ENCODE measurements around the gene TMEM163. TPM values are rescaled to one million over a fixed set of nuclear protein-coding genes. Genes with fewer than 3 reads are reported as not detected.

Gene TMEM163
- total and polyA plus RNA-seq, 2 donors (not counting 3 experiments of a cell fraction or from before 2014, with no cell fraction given): 1.0 to 2.8 TPM

GRCh38 chr2:134578316-134578715 lies 140.5 kb downstream of the TMEM163 start:
- H2AFZ ChIP-seq (ENCODE audit: low read depth, low read length): no peak overlapping the region
- no TSS peak for BruUV-seq (replicated peaks)
- no peaks in the 10 kb centered on the region for H3K9me3 ChIP-seq (replicated peaks; ENCODE audit: control insufficient read depth, insufficient read depth, low read length)
- DNase-seq (ENCODE audit: low read depth, low spot score) (no peak), FAIRE-seq (no peak)
- no peak overlapping the region for H3K4me3 ChIP-seq (replicated peaks in 1 of 3; ENCODE audit: insufficient read depth in 1 of 3, low read depth in 1 of 3, low read length in 3 of 3)
- intact Hi-C loops (cut with micrococcal nuclease): no loop called here
- H3K4me2 ChIP-seq (ENCODE audit: insufficient read depth, low read length): no peak overlapping the region
- H3K36me3 ChIP-seq (ENCODE audit: control insufficient read depth in 2 of 2, extremely low read depth in 1 of 2, insufficient read depth in 2 of 2, low read length in 2 of 2): no peaks in the 10 kb centered on the region
- no peaks in the 10 kb centered on the region for H3K27me3 ChIP-seq (ENCODE audit: control insufficient read depth in 2 of 2, insufficient read depth in 2 of 2, low read length in 2 of 2)
- ChIA-PET POLR2A (no interaction called here), CTCF (no interaction called here)
- H3K27ac ChIP-seq (ENCODE audit: insufficient read depth, low read depth, low read length): no peak overlapping the region
- H3K4me1 ChIP-seq (ENCODE audit: control insufficient read depth, extremely low read depth, insufficient read depth, low read length): no peaks in the 10 kb centered on the region
- dilution Hi-C loops (cut with MboI; ENCODE audit: extremely low pct_ligation_motif_present, low sequenced_read_pairs): no loop called here
- H4K20me1 ChIP-seq (replicated peaks; ENCODE audit: control insufficient read depth, extremely low read depth, insufficient read depth, low read length): no peaks in the 10 kb centered on the region
- no peak overlapping the region for H3K9ac ChIP-seq (replicated peaks; ENCODE audit: extremely low read depth, insufficient read depth, low read length)
- H3K9me1 ChIP-seq (replicated peaks; ENCODE audit: control insufficient read depth, extremely low read depth, insufficient read depth, low read length): no peaks in the 10 kb centered on the region
- H3K79me2 ChIP-seq (ENCODE audit: control insufficient read depth, insufficient read depth, low read length): no peaks in the 10 kb centered on the region
- TF ChIP-seq MYC (IDR thresholded peaks at IDR 0.05; ENCODE audit: low read depth, low read length) (no peak), POLR2AphosphoS5 (IDR thresholded peaks at IDR 0.05; ENCODE audit: insufficient read depth, low read depth, low read length) (no peak), MAX (IDR thresholded peaks at IDR 0.05; ENCODE audit: insufficient read depth, insufficient read length) (no peak), CTCF (IDR thresholded peaks at IDR 0.05; ENCODE audit: extremely low read depth in 1 of 2, insufficient read depth in 1 of 2, low read depth in 1 of 2, low read length in 2 of 2) (no peak)

- H3K4me3 ChIP-seq (replicated peaks in 1 of 3; ENCODE audit: insufficient read depth in 1 of 3, low read depth in 1 of 3, low read length in 3 of 3): no peak overlapping the region
- no peaks in the 10 kb centered on the region for H3K9me3 ChIP-seq (replicated peaks; ENCODE audit: control insufficient read depth, insufficient read depth, low read length)
- no peak for FAIRE-seq
- dilution Hi-C loops (cut with MboI; ENCODE audit: extremely low pct_ligation_motif_present, low sequenced_read_pairs): no loop called here
- H4K20me1 ChIP-seq (replicated peaks; ENCODE audit: control insufficient read depth, extremely low read depth, insufficient read depth, low read length): no peaks in the 10 kb centered on the region
- no peak overlapping the region for H2AFZ ChIP-seq (ENCODE audit: low read depth, low read length)
- H3K79me2 ChIP-seq (ENCODE audit: control insufficient read depth, insufficient read depth, low read length): no peaks in the 10 kb centered on the region
- no peak overlapping the region for H3K4me2 ChIP-seq (ENCODE audit: insufficient read depth, low read length)
- TF ChIP-seq MYC (IDR thresholded peaks at IDR 0.05; ENCODE audit: low read depth, low read length) (no peak), EZH2 (IDR thresholded peaks at IDR 0.05; ENCODE audit: borderline replicate concordance, low read depth, low read length, severe bottlenecking) (no peak), FOS (IDR thresholded peaks at IDR 0.05; ENCODE audit: borderline replicate concordance, insufficient read depth, low read length) (no peak), POLR2A (IDR thresholded peaks at IDR 0.05; ENCODE audit: low read depth, low read length) (no peak)
- no peaks in the 10 kb centered on the region for H3K36me3 ChIP-seq (ENCODE audit: control insufficient read depth in 2 of 2, extremely low read depth in 1 of 2, insufficient read depth in 2 of 2, low read length in 2 of 2)
- intact Hi-C loops (cut with micrococcal nuclease): no loop called here
- no peaks in the 10 kb centered on the region for H3K27me3 ChIP-seq (ENCODE audit: control insufficient read depth in 2 of 2, insufficient read depth in 2 of 2, low read length in 2 of 2)
- H3K9ac ChIP-seq (replicated peaks; ENCODE audit: extremely low read depth, insufficient read depth, low read length): no peak overlapping the region
- CTCF ChIA-PET: interaction anchor here (1.1 kb wide), 1 partner anchor 10 kb away, joined by 3 read pairs; no protein-coding TSS in a partner anchor
- POLR2A ChIA-PET: no interaction called here
- H3K27ac ChIP-seq (ENCODE audit: insufficient read depth, low read depth, low read length): no peak overlapping the region
- no peak for DNase-seq (ENCODE audit: low read depth, low spot score)
- BruUV-seq (replicated peaks): no TSS peak
- H3K9me1 ChIP-seq (replicated peaks; ENCODE audit: control insufficient read depth, extremely low read depth, insufficient read depth, low read length): no peaks in the 10 kb centered on the region
- H3K4me1 ChIP-seq (ENCODE audit: control insufficient read depth, extremely low read depth, insufficient read depth, low read length): no peaks in the 10 kb centered on the region
These were observed 142.3 kb downstream of the TMEM163 start for GRCh38 chr2:134576478-134576877.
